ENCODE data around the gene IL1RAP.

DNA sequence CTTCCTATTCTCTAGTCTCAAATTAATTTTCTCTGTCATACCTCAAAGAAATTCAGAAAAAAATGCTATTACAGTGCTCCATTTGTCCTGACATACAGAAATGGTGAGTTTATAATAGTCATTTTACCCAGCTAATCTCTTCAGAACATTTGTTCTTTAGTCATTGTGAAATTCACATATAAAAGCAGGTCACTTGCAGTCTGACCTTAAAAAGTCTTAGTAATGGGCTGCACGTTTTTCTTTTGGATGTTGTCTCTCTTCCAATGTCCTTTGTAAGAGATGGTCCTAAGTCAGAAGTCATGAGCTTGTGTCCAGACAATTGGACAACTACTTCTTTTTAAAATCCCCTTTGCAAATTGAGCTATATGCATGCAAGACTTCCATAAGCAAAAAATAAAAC lies 17.0 kb upstream of the IL1RAP start:
- TF ChIP-seq, protein P1, sequence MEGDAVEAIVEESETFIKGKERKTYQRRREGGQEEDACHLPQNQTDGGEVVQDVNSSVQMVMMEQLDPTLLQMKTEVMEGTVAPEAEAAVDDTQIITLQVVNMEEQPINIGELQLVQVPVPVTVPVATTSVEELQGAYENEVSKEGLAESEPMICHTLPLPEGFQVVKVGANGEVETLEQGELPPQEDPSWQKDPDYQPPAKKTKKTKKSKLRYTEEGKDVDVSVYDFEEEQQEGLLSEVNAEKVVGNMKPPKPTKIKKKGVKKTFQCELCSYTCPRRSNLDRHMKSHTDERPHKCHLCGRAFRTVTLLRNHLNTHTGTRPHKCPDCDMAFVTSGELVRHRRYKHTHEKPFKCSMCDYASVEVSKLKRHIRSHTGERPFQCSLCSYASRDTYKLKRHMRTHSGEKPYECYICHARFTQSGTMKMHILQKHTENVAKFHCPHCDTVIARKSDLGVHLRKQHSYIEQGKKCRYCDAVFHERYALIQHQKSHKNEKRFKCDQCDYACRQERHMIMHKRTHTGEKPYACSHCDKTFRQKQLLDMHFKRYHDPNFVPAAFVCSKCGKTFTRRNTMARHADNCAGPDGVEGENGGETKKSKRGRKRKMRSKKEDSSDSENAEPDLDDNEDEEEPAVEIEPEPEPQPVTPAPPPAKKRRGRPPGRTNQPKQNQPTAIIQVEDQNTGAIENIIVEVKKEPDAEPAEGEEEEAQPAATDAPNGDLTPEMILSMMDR (conservative IDR thresholded peaks at IDR 0.05; ENCODE audit: low read depth in 2 of 2): no peak
- TF ChIP-seq, protein P2, sequence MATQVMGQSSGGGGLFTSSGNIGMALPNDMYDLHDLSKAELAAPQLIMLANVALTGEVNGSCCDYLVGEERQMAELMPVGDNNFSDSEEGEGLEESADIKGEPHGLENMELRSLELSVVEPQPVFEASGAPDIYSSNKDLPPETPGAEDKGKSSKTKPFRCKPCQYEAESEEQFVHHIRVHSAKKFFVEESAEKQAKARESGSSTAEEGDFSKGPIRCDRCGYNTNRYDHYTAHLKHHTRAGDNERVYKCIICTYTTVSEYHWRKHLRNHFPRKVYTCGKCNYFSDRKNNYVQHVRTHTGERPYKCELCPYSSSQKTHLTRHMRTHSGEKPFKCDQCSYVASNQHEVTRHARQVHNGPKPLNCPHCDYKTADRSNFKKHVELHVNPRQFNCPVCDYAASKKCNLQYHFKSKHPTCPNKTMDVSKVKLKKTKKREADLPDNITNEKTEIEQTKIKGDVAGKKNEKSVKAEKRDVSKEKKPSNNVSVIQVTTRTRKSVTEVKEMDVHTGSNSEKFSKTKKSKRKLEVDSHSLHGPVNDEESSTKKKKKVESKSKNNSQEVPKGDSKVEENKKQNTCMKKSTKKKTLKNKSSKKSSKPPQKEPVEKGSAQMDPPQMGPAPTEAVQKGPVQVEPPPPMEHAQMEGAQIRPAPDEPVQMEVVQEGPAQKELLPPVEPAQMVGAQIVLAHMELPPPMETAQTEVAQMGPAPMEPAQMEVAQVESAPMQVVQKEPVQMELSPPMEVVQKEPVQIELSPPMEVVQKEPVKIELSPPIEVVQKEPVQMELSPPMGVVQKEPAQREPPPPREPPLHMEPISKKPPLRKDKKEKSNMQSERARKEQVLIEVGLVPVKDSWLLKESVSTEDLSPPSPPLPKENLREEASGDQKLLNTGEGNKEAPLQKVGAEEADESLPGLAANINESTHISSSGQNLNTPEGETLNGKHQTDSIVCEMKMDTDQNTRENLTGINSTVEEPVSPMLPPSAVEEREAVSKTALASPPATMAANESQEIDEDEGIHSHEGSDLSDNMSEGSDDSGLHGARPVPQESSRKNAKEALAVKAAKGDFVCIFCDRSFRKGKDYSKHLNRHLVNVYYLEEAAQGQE (IDR thresholded peaks at IDR 0.05; ENCODE audit: unreplicated experiment): no peak
- TF ChIP-seq POLR2AphosphoS5 (IDR thresholded peaks at IDR 0.05; ENCODE audit: low read depth) (no peak), EZH2phosphoT487 (IDR thresholded peaks at IDR 0.05; ENCODE audit: unreplicated experiment) (no peak), NANOG (IDR thresholded peaks at IDR 0.05; ENCODE audit: borderline replicate concordance) (no peak), EZH2 (IDR thresholded peaks at IDR 0.05; ENCODE audit: low read depth, unreplicated experiment) (no peak), CREB1 (CRISPR knock-in tag; IDR thresholded peaks at IDR 0.05; ENCODE audit: low read depth) (no peak), JUNB (IDR thresholded peaks at IDR 0.05; ENCODE audit: unreplicated experiment) (no peak)
